ENCODE results near the gene C19orf25.

C19orf25 gene

GRCh38 chr19:1496714-1497577 lies 17.9 kb upstream of the C19orf25 start:
- no peak for DNase-seq (ENCODE audit: low read depth in 3 of 3)

DNA sequence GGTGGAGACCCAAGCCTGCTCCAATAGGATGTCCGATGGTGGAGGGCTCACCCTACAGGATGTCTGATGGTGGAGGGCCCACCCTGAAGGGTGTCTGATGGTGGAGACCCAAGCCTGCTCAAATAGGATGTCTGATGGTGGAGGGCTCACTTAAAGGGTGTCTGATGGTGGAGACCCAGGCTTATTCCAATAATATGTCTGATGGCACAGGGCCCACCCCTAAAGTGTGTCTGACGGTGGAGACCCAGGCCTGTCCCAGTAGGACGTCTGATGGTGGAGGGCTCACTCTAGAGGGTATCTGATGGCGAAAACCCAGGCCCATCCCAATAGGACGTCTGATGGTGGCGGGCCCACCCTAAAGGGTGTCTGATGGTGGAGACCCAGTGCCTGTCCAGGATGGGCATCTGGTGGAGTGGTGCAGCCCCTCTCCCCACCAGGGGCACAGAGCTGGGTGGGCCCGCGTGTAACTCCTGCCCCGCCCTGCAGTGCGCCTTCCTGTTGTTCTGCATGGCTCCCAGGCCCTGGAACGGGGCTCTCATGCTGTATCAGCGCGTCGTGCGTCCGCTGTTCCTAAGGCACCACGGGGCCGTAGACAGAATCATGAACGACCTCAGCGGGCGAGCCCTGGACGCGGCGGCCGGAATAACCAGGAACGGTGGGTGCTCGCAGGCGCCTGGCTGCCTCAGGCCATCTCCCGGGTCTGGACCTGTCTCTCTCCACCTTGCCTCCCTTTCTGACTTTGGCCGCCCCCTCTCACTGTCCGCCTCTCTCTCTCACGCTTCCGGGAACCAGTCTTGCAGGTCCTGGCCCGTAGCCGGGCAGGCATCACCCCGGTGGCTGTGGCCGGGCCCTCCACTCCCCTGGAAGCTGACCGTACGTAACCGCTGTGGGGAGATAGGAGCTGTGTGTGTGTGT lies 17.0 kb upstream of the C19orf25 start:
- DNase-seq (ENCODE audit: low read depth in 3 of 3) = no peak

GRCh38 chr19:1495051-1495798 lies 16.2 kb upstream of the C19orf25 start:
- no peak for DNase-seq (ENCODE audit: low read depth in 3 of 3)

- no peak for DNase-seq (ENCODE audit: low read depth in 3 of 3)
Measured at GRCh38 chr19:1494115-1494815, 15.2 kb upstream of the C19orf25 start.

- no peak for DNase-seq (ENCODE audit: low read depth in 3 of 3)
Measured at GRCh38 chr19:1492474-1493006, 13.5 kb upstream of the C19orf25 start.

GRCh38 chr19:1491849-1492170 lies 12.8 kb upstream of the C19orf25 start:
- DNase-seq (ENCODE audit: low read depth in 3 of 3) = no peak

GRCh38 chr19:1491114-1491848 lies 12.3 kb upstream of the C19orf25 start, which contains the start of gene REEP6:
Gene REEP6, plus strand, starts transcription at chr19:1491181. Its CDS starts 89 bp downstream, at chr19:1491270.
- no peak for DNase-seq (ENCODE audit: low read depth in 3 of 3)

DNA sequence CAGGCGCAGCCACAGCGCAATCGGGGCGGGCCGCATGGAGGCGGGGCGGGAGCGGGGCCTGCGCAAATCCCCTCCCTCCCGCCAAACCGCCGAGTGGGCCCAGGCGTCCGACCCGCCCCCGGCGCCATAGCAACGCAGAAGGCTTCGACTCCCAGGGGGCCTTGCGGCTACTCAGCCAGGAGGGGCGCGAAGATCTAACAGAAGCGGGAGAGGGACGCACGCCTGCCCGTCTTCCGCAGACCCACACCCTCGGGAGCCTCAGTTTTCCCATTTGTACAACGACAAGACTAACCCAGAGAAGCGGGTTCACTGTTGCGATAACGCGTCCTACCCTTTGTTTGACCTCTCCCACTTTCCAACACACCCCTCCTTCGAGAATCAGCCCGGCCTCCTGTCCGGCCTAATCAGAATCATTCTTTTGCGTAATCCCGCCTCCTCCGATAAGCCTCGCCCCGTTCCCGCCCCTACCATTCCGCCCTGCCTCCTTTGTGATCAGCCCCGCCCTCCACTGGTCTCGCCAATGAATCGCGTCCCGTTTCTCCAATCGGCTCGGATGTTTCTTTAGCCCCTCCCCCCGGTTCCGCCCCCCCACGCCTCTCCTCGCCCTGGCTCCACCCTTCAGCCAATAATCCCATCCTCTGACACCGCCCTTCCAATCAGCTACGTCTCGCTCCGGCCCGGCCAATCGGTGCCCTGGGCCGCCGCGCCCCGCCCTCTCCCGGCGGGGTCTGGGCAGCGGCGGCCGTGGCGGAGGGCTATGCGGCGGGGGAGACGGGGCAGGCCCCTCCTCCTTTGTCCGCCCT lies 11.5 kb upstream of the C19orf25 start, which contains the start of gene PCSK4:
TSS of gene PCSK4 (minus strand) at position 40 of the 803 bp plus-strand sequence. CDS start at position 36, 4 bp downstream.
- peak; percentile 95 to 98 (median 96) for DNase-seq (ENCODE audit: low read depth in 3 of 3)

DNA sequence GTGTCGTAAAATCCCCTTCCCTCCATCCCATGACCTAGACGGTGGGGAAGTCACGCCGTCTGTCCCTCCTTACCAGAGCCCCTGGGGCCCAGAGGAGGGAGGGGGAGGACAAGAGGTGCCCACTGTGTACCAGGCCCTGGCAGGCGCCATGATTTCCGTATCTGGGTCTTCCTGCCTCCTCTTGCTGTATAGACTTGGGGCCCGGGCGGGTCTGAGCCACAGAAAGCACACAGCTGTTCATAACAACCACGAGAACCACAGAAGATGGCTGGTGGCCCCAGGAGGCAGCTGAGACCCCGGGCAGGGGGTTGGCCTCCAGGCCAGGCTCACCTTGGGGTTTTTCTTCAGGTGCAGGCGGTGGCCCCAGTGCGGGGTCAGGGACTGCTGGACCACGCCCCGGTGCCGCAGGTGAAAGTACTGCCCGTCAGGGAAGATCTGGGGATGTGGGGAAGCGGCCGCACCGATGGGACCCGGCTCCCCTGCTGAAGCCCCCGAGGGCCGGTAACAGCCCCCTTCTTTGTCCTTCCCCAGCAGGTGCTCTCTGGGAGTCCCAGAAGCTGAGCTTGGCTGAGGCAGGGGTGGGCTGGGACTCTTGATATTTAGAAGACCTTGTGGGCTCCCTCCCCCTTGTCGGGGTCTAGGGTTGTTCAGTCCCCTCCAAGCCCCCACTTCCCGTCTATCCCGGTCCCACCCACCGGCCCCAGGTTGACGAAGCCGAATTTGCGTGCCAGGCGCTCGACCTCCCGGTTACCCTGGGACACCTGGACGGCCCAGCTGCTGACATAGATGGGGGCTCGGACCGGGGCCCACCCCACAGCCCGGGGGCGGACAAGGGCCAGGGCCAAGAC lies 10.7 kb upstream of the C19orf25 start:
- DNase-seq (ENCODE audit: low read depth in 3 of 3) = no peak

- no peak for DNase-seq (ENCODE audit: low read depth in 3 of 3)
Measured at GRCh38 chr19:1488282-1488601, 9.2 kb upstream of the C19orf25 start.

DNA sequence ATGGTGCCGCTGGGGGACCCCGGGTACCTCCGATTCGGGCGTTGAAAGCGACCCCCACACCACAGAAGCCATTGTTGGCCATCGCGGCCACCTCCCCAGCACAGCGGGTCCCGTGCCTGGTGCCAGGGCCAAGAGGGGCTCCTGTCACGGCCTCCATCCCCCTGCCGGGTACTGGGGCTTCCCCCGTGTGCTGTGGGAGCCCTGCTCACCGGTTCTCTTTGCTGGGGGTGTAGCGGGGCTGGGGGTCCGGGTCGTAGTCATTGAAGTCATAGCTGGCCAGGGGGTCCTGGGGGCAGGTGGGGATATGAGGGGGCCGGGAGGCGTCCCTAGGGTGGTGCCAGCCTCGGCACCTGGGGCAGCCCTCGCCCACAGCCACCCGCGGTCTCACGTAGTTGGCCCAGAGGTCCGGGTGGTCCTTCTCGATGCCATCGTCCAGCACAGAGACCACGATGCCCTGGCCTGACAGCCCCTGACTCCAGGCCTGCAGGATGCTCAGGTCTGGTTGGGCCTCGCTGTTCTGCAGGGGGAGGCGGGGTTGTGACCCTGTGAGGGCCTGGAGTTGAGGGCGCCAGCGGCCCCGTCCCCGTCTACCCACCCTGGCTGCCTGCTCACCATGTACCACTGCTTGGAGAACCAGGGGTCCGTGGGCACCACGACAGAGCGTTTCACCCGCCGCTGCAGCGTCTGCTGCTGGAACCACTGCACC lies 8.7 kb upstream of the C19orf25 start:
- DNase-seq (ENCODE audit: low read depth in 3 of 3) = no peak

GRCh38 chr19:1486720-1487575 lies 7.9 kb upstream of the C19orf25 start:
- DNase-seq (ENCODE audit: low read depth in 3 of 3) = no peak

GRCh38 chr19:1483979-1484428 lies 5.0 kb upstream of the C19orf25 start:
- DNase-seq (ENCODE audit: low read depth in 3 of 3) = no peak

GRCh38 chr19:1483131-1483978 lies 4.3 kb upstream of the C19orf25 start:
- no peak for DNase-seq (ENCODE audit: low read depth in 3 of 3)

GRCh38 chr19:1482361-1483130 lies 3.5 kb upstream of the C19orf25 start:
- DNase-seq (ENCODE audit: low read depth in 3 of 3) = no peak
